NCI-H1694 (cell line): Measurements from ENCODE around the gene GSTM2.

Source experiments
- DNase-seq: peaks from one replicate; lab custom pipeline; 2025; lab: John Stamatoyannopoulos, UW

Gene GSTM2

DNA sequence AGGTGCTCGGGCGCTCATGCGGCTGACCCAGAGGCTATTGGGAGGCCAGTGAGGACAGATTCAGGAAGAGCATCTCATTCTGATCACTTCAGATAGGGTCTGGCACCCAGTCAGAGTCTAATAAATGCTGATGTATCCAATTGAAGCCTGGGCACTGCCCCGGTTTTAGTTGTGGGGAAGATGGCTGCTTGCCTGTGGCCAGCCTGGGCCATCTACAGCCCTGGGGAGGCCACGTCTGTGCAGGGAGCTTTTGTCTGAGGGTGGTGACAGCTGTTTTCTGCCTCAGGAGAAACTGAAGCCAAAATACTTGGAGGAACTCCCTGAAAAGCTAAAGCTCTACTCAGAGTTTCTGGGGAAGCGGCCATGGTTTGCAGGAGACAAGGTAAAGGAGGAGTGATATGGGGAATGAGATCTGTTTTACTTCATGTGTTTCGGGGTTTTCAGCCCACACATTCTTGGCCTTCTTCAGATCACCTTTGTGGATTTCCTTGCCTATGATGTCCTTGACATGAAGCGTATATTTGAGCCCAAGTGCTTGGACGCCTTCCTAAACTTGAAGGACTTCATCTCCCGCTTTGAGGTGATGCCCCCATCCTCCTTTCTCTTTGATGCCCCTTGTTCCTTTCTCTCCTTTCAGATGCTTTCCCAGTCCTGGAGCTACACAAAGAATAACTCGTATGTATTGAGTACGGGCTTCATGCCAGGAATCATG, 47.0 kb downstream of the GSTM2 start:
- no peak for DNase-seq

- no peak for DNase-seq
Observed at GRCh38 chr1:109716121-109716520, 48.3 kb downstream of the GSTM2 start.

GRCh38 chr1:109716570-109717090, 48.8 kb downstream of the GSTM2 start:
- no peak for DNase-seq

DNA sequence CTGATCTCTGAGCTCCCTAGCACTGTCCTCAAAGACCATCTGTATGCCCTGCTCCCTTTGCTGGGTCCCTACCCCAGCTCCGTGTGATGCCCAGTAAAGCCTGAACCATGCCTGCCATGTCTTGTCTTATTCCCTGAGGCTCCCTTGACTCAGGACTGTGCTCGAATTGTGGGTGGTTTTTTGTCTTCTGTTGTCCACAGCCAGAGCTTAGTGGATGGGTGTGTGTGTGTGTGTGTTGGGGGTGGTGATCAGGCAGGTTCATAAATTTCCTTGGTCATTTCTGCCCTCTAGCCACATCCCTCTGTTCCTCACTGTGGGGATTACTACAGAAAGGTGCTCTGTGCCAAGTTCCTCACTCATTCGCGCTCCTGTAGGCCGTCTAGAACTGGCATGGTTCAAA, 49.9 kb downstream of the GSTM2 start:
- DNase-seq = no peak

DNA sequence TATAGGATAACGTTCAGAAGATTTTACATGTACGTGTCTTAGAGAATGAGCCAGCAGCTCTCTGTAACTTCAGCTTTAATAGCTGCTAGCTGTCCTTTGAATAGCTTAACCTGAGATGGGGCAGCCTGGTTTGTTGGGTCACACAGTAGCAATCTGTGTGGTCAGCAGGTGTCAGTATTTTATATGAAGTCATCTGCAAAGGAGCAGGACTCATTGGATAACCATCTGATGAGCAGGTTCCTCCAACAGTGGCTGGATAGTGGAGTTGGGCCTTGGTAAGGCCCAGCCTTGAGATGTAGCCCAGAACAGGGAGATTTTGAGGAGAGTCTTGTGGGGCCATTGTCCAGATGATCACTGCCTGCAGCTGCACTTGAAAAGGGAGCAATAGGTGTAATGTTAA, 50.6 kb downstream of the GSTM2 start:
- no peak for DNase-seq

- DNase-seq = no peak
Observed at GRCh38 chr1:109719337-109719837, 51.5 kb downstream of the GSTM2 start.

- no peak for DNase-seq
Observed at GRCh38 chr1:109721042-109721441, 53.2 kb downstream of the GSTM2 start.

- no peak for DNase-seq
Observed at GRCh38 chr1:109721971-109722370, 54.1 kb downstream of the GSTM2 start.

DNA sequence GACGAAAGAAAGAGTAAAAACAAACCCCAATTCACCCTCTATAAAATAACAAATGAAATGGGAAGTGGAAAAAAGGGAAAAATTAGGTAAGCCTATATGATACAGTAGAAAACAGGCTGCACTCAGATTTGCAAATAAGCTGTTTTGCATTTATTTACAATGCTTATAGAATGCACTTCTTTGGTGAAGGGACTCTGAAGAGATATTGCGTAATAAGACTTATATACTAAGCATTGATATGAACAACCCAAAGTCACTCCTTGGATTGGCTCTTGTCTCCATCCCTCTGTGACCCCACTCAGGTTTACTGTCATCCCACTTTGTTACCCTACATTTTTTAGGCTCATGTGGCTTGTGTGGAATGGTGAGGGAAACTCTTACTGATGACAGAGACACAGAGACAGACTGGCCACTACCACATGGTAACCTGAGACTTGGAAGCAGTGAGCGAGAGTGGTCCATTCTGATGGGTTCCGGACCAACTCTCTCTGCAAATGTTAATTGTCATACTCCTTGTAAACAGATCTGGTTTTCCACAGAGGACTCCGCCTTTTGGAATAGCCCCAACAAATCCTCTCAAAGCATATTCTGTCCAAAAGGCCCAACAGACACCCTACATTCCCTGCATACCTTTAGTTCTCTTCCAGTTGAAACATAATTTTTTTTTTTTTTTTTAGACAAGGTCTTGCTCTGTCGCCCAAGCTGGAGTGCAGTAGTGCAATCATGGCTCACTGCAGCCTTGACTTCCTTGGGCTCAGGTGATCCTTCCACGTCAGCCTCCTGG, 55.2 kb downstream of the GSTM2 start:
- DNase-seq = no peak
